Common myeloid progenitor, CD34-positive (primary cell): ENCODE data around the gene ZNF835.
"Not testable (repeated sequence)": the region's sequence is repeated elsewhere in the genome, so short reads cannot be mapped to it uniquely, and the experiment has no call there.

Experiments
- CTCF ChIA-PET: fragments of 350-600 bp; sonication (Branson Sonifier 250); formaldehyde crosslinking; loops from one replicate; lab custom pipeline; 2021; ENCODE audit warnings: antibody characterized with exemption; lab: Charles Lee
- POLR2A ChIA-PET: fragments of 350-600 bp; sonication (Branson Sonifier 250); formaldehyde crosslinking; loops from one replicate; lab custom pipeline; 2021; ENCODE audit warnings: antibody characterized with exemption; lab: Charles Lee
- DNase-seq, 3 donors: peaks; one replicate each; pipeline versions ENCODE4 v3.0.0 to v3.0.0-alpha.2; 2013
- H3K27ac ChIP-seq, 2 experiments: 1 replicate in 1 of 2; 2 replicates in 1 of 2; pipeline ENCODE4 v1.7.0; 2013; ENCODE audit warnings: inconsistent platforms in 2 of 2, low read length in 2 of 2, mild to moderate bottlenecking in 2 of 2, low read depth in 1 of 2, moderate library complexity in 1 of 2; ENCODE audit not compliant: severe bottlenecking in 2 of 2, insufficient read depth in 1 of 2, poor library complexity in 1 of 2
- H3K27me3 ChIP-seq, 5 experiments: replicated peaks in 2 of 5; 1 replicate in 3 of 5; 2 replicates in 2 of 5; pipeline versions ENCODE4 v1.6.1 to v1.7.0; 2013; ENCODE audit warnings: low read length in 4 of 5, mild to moderate bottlenecking in 2 of 5, moderate library complexity in 2 of 5, inconsistent platforms in 1 of 5; ENCODE audit not compliant: insufficient read depth in 5 of 5, control insufficient read depth in 4 of 5
- H3K36me3 ChIP-seq, 4 experiments: 1 replicate in 2 of 4; 2 replicates in 2 of 4; pipeline versions ENCODE4 v1.6.1 to v1.7.0; 2013; ENCODE audit warnings: low read length in 3 of 4, control low read depth in 1 of 4, mild to moderate bottlenecking in 1 of 4; ENCODE audit not compliant: control insufficient read depth in 4 of 4, insufficient read depth in 4 of 4
- H3K4me1 ChIP-seq, 4 experiments: 1 replicate in 3 of 4; 2 replicates in 1 of 4; pipeline versions ENCODE4 v1.6.1 to v1.7.1; 2013; ENCODE audit warnings: low read length in 3 of 4, mild to moderate bottlenecking in 3 of 4, control low read depth in 1 of 4, inconsistent platforms in 1 of 4, moderate library complexity in 1 of 4; ENCODE audit not compliant: control insufficient read depth in 4 of 4, insufficient read depth in 4 of 4; ENCODE audit errors: control extremely low read depth in 1 of 4
- H3K4me3 ChIP-seq, 7 experiments: 1 replicate in 4 of 7; 2 replicates in 3 of 7; pipeline versions ENCODE4 v1.5.1 to v1.7.0; 2013; ENCODE audit warnings: mild to moderate bottlenecking in 7 of 7, low read length in 6 of 7, moderate library complexity in 6 of 7, inconsistent platforms in 2 of 7, low read depth in 2 of 7, control low read depth in 1 of 7; ENCODE audit not compliant: insufficient read depth in 4 of 7, control insufficient read depth in 1 of 7; ENCODE audit errors: extremely low read depth in 1 of 7
- H3K9me3 ChIP-seq, 5 experiments: 1 replicate in 4 of 5; 2 replicates in 1 of 5; pipeline versions ENCODE4 v1.6.1 to v1.7.1; 2013; ENCODE audit warnings: low read length in 4 of 5, mild to moderate bottlenecking in 2 of 5, inconsistent platforms in 1 of 5, low read depth in 1 of 5, moderate library complexity in 1 of 5; ENCODE audit not compliant: control insufficient read depth in 4 of 5, insufficient read depth in 2 of 5; ENCODE audit errors: control extremely low read depth in 1 of 5
- WGBS: methylation state at CpG from one replicate; pipeline ENCODE4 v1.1.5; 2013; ENCODE audit not compliant: insufficient coverage; 5-methylcytosine and 5-hydroxymethylcytosine counted together

The ZNF835 gene

DNA sequence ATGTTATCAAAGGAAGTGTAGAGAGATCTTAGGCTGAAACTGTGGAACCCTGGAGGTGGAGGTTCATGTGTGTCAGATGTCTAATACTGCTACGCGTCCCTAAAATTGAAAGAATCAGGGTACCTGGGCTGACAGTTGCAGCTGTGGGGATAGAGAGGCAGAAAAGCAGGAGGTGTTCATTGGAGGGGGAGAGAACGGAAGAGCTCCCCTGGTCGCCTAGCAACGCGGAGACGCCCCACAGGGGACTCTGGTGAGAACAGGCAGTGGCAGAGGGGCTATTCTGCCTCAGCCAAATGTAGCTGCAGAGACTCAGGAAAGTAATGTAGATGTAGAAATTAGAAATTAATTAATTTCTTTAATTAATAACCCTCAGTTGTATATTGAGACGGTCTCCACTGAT, 10.1 kb upstream of the ZNF835 start:
- 80% methylated on average over 7 of the region's 8 CpGs for WGBS
- Histone ChIP-seq H3K27ac (no peak overlapping the region), H3K4me1 (no peaks in the 10 kb centered on the region), H3K9me3 (no peaks in the 10 kb centered on the region), H3K36me3 (no peaks in the 10 kb centered on the region), H3K4me3 (no peak overlapping the region), H3K27me3 (no peaks in the 10 kb centered on the region)
- DNase-seq = no peak
- POLR2A ChIA-PET = no interaction called here
- CTCF ChIA-PET = interaction anchor here (0.6 kb wide), 1 partner anchor 420 kb away, joined by 3 read pairs; no protein-coding TSS in a partner anchor

DNA sequence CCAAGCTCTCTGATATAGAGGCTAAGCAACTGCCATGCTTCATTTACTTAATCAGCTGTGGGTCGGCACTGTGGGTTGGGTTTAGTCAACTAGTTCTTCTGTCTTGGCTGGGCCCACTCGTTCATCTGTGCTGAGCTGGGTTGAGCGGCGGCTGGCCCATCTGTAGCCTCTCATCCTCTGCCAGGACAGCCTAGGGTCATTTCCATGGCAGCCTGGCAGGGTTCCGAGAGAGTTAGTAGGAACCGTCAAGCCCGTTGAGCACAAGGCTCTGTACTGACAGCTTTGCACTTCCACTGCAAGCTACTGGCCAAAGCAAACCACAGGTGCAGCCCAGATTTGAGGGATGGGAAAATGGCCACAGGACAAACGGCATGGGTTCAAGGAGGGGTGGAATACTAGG, 6.6 kb upstream of the ZNF835 start:
- DNase-seq = no peak
- H3K27me3 ChIP-seq = no peaks in the 10 kb centered on the region
- no peaks in the 10 kb centered on the region for H3K9me3 ChIP-seq
- H3K4me3 ChIP-seq = no peak overlapping the region
- H3K27ac ChIP-seq = no peak overlapping the region
- ChIA-PET CTCF (no interaction called here), POLR2A (no interaction called here)
- WGBS = 98% methylated on average over 5 of the region's 8 CpGs
- H3K36me3 ChIP-seq = no peaks in the 10 kb centered on the region
- H3K4me1 ChIP-seq = no peaks in the 10 kb centered on the region

DNA sequence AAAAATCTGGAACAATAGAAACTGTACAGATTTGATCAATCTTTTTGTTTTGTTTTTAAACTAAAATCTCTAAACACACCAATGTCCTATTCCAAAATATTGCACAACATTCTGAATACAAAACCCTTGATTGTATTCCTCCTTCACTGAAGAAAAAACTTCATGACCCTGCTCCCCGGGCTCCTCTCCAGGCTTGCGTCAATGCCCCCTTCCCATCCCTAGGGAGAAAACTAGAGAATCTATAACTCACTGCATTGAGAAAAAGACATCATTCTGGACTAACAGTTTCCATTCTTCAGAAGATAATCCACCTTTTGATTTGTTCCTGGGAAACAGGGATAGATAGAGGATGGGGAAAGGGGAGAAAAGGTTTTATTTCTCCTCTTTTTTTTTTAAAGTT, 1.1 kb upstream of the ZNF835 start:
- DNase-seq, H3K27me3 ChIP-seq, H3K27ac ChIP-seq, POLR2A ChIA-PET, H3K9me3 ChIP-seq, CTCF ChIA-PET, H3K36me3 ChIP-seq, H3K4me3 ChIP-seq: not testable (repeated sequence)
- no CpG with 5 or more reads among the region's 2 CpGs for WGBS
- peaks cover 0 to 16% (median 13%) of the 10 kb centered on the region in 4 experiments for H3K4me1 ChIP-seq

DNA sequence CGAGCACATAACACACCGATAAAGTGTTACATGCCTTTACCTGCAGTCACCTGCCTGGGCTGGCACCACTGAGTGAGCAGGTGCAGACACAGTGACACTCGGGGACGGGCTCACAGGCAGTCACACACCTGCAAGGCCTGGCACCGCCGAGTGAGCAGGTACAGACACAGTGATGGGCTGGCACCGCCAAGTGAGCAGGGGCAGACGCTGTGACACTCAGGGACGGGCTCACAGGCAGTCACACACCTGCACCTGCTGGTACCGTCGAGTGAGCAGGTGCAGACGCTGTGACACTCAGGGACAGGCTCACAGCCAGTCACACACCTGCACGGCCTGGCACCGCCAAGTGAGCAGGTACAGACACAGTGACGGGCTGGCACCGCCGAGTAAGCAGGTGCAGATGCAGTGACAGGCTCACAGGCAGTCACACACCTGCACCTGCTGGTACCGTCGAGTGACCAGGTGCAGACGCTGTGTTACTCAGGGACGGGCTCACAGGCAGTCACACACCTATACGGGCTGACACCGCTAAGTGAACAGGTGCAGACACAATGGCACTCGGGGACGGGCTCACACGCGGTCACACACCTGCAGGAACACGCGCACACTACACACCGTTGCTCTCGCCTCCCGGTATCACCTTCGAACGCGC, 470 bp downstream of the ZNF835 start:
- Histone ChIP-seq H3K4me1 (peaks cover 0 to 16% (median 13%) of the 10 kb centered on the region in 4 experiments), H3K4me3 (peak overlapping the region; percentile 64 to 95 (median 76)), H3K27me3 (no peaks in the 10 kb centered on the region), H3K27ac (no peak overlapping the region), H3K9me3 (peaks cover 0 to 5% (median 0%) of the 10 kb centered on the region in 5 experiments), H3K36me3 (peaks cover 2 to 7% (median 3%) of the 10 kb centered on the region in 4 experiments)
- DNase-seq = no peak
- 34% methylated on average over 35 of the region's 35 CpGs for WGBS
- CTCF ChIA-PET = interaction anchor here (0.9 kb wide), 1 partner anchor 294 kb away, joined by 3 read pairs; no protein-coding TSS in a partner anchor
- POLR2A ChIA-PET = no interaction called here

DNA sequence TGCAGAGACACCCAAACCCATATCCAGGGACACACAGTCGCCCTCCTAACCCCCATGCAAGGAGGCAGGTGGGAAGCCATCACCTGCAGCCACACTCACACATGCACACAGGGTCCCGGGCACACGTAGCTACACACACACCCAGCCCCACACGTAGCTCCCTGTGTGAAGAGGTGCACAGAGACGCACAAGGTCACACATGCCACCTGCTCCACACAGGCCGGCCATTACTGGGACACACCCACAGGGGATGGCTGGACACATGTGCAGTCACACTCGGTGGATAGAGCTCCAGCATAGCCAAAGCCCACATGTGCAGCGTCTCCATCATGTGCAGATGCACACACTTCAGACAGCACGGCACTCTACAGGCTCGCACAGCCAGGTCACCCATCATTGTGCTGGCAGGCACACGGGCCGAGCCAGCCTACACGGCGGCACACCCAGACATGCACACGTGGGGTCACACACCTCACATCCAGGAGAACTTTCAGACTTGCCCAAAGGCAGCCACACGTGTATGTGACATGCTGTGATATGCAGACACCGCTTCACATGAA, 1.1 kb downstream of the ZNF835 start:
- ChIA-PET POLR2A (no interaction called here), CTCF (no interaction called here)
- no peak for DNase-seq
- H3K4me3 ChIP-seq = peak overlapping the region in 5 of 7 experiments; percentile 67 to 95 (median 82)
- 85% methylated on average over 14 of the region's 17 CpGs for WGBS
- peaks cover 0 to 16% (median 13%) of the 10 kb centered on the region in 4 experiments for H3K4me1 ChIP-seq
- no peaks in the 10 kb centered on the region for H3K27me3 ChIP-seq
- peaks cover 2 to 7% (median 3%) of the 10 kb centered on the region in 4 experiments for H3K36me3 ChIP-seq
- peaks cover 0 to 5% (median 0%) of the 10 kb centered on the region in 5 experiments for H3K9me3 ChIP-seq
- no peak overlapping the region for H3K27ac ChIP-seq

DNA sequence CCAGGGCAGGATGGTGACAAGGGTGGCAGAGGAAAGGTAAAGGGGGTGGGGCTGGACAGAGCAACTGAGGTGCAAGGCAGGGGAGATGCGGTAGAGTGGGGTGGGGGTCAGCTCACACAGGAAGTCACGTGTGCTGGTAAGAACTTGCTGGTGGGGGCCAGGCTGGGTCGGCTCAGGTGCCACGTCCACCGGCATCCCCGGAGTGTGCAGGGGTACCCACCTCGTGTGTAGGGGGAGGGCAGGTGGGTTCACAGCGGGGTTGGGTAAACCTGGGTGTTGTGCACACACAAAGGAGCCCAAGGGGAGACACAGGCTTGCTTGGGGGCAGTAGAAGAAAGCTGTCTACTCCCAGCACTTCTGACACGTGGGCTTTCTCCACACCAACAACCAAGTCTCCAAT, 2.9 kb downstream of the ZNF835 start:
- DNase-seq = no peak
- no peak overlapping the region for H3K27ac ChIP-seq
- 87% methylated on average over 6 of the region's 9 CpGs for WGBS
- peaks cover 0 to 16% (median 13%) of the 10 kb centered on the region in 4 experiments for H3K4me1 ChIP-seq
- H3K36me3 ChIP-seq = peaks cover 2 to 22% (median 17%) of the 10 kb centered on the region in 4 experiments
- peaks cover 0 to 16% (median 11%) of the 10 kb centered on the region in 5 experiments for H3K9me3 ChIP-seq
- H3K27me3 ChIP-seq = no peaks in the 10 kb centered on the region
- ChIA-PET CTCF (no interaction called here), POLR2A (no interaction called here)
- no peak overlapping the region for H3K4me3 ChIP-seq

DNA sequence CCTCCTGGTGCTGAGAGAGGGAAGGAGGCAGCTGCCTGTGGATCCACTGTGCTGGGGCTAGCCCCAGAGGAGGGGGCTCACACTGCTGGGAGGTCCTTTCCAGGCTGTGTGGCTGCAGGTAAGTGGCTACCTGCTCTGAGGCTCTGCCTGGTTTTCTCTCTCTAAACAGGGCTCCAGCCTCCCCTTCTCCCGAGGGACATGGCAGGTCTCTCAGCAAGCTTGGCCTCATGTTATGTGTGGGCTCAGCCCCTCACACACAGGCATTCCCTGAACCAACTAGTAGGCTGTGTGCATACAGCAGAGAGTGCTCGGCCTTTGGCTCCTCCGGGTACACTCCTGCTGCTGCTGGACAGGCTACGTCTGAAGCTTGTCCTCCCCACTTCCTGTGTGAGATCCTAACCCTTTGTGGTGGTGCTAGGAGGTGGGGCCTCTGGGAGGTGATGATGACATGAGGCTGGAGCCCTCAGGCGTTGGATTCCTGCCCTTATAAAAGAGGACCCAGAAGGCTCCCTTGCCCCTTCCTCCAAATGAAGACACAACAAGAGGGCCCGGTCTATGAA, 4.2 kb downstream of the ZNF835 start:
- DNase-seq = no peak
- no peak overlapping the region for H3K4me3 ChIP-seq
- peaks cover 0 to 23% (median 11%) of the 10 kb centered on the region in 5 experiments for H3K9me3 ChIP-seq
- peaks cover 2 to 28% (median 23%) of the 10 kb centered on the region in 4 experiments for H3K36me3 ChIP-seq
- whole genome bisulfite sequencing = 96% methylated on average over 2 of the region's 6 CpGs
- no peak overlapping the region for H3K27ac ChIP-seq
- CTCF ChIA-PET = interaction anchor here (1.0 kb wide), 1 partner anchor 293 kb away, joined by 3 read pairs; no protein-coding TSS in a partner anchor
- peaks cover 0 to 16% (median 13%) of the 10 kb centered on the region in 4 experiments for H3K4me1 ChIP-seq
- POLR2A ChIA-PET = interaction anchor here (0.6 kb wide), 1 partner anchor 1076 kb away, joined by 3 read pairs; no protein-coding TSS in a partner anchor
- H3K27me3 ChIP-seq = no peaks in the 10 kb centered on the region
